ENCODE results near the gene FARP1.

FARP1 gene

GRCh38 chr13:98476106-98476505 lies 333.2 kb downstream of the FARP1 start:
- H3K36me3 ChIP-seq (ENCODE audit: control insufficient read depth in 1 of 2, insufficient read depth in 2 of 2, low read length in 2 of 2), result peaks cover 19 to 23% of the 10 kb centered on the region in 2 experiments
- H3K27me3 ChIP-seq (ENCODE audit: insufficient read depth, low read length), result no peaks in the 10 kb centered on the region
- no peak overlapping the region for H2BK5ac ChIP-seq (ENCODE audit: low read depth, low read length, poor library complexity)
- no peak overlapping the region for H2BK12ac ChIP-seq (ENCODE audit: low read length)
- no peak overlapping the region for H4K8ac ChIP-seq (ENCODE audit: low read depth, low read length)
- H3K4ac ChIP-seq (ENCODE audit: low read depth, low read length), result no peak overlapping the region
- peaks cover 17 to 24% of the 10 kb centered on the region in 2 experiments for H3K4me1 ChIP-seq (ENCODE audit: control insufficient read depth in 1 of 2, insufficient read depth in 2 of 2, low read length in 2 of 2)
- H4K12ac ChIP-seq (ENCODE audit: low read depth, low read length), result no peak overlapping the region
- peaks cover 6% of the 10 kb centered on the region for H3K79me1 ChIP-seq (ENCODE audit: low read length)
- H3K9me3 ChIP-seq (ENCODE audit: insufficient read depth, low read depth, low read length), result no peaks in the 10 kb centered on the region
- H3K14ac ChIP-seq (ENCODE audit: low read length), result no peak overlapping the region
- no peak for DNase-seq
- H3K9ac ChIP-seq (ENCODE audit: low read length), result no peak overlapping the region
- peaks cover 4% of the 10 kb centered on the region for H3K79me2 ChIP-seq (ENCODE audit: control insufficient read depth, insufficient read depth, low read length, poor library complexity)
- H2AFZ ChIP-seq (ENCODE audit: insufficient read depth, low read length, poor library complexity), result no peak overlapping the region
- no peak overlapping the region for H2BK120ac ChIP-seq (ENCODE audit: insufficient read depth, low read length, poor library complexity)
- H3K4me2 ChIP-seq (ENCODE audit: low read length), result no peak overlapping the region
- no peak overlapping the region for H2AK5ac ChIP-seq (ENCODE audit: low read length)
- H3K4me3 ChIP-seq (ENCODE audit: low read depth, low read length), result no peak overlapping the region
- H3K23ac ChIP-seq (ENCODE audit: low read length), result no peak overlapping the region
- H4K91ac ChIP-seq (ENCODE audit: low read depth, low read length), result no peak overlapping the region
- peak overlapping the region; percentile 45 for H3K27ac ChIP-seq (ENCODE audit: low read depth, low read length)
- no peak overlapping the region for H3K18ac ChIP-seq (ENCODE audit: low read length)
- WGBS (ENCODE audit: extremely low coverage, insufficient coverage, insufficient read length), result no CpG with 5 or more reads among the region's 5 CpGs

- H2AK5ac ChIP-seq (ENCODE audit: low read length), result peak overlapping the region; percentile 51
- H3K9me3 ChIP-seq (ENCODE audit: insufficient read depth, low read depth, low read length), result no peaks in the 10 kb centered on the region
- peak in 1 of 2 donors; percentile 13 for DNase-seq
- no peak overlapping the region for H4K12ac ChIP-seq (ENCODE audit: low read depth, low read length)
- H4K91ac ChIP-seq (ENCODE audit: low read depth, low read length), result peak overlapping the region; percentile 37
- peak overlapping the region; percentile 39 for H3K4me3 ChIP-seq (ENCODE audit: low read depth, low read length)
- H3K4me1 ChIP-seq (ENCODE audit: control insufficient read depth in 1 of 2, insufficient read depth in 2 of 2, low read length in 2 of 2), result peaks cover 17 to 26% of the 10 kb centered on the region in 2 experiments
- peak overlapping the region; percentile 13 for H3K18ac ChIP-seq (ENCODE audit: low read length)
- no peak overlapping the region for H3K23ac ChIP-seq (ENCODE audit: low read length)
- no peaks in the 10 kb centered on the region for H3K27me3 ChIP-seq (ENCODE audit: insufficient read depth, low read length)
- H3K14ac ChIP-seq (ENCODE audit: low read length), result no peak overlapping the region
- H4K8ac ChIP-seq (ENCODE audit: low read depth, low read length), result peak overlapping the region; percentile 43
- H3K4ac ChIP-seq (ENCODE audit: low read depth, low read length), result no peak overlapping the region
- H3K36me3 ChIP-seq (ENCODE audit: control insufficient read depth in 1 of 2, insufficient read depth in 2 of 2, low read length in 2 of 2), result peaks cover 19 to 23% of the 10 kb centered on the region in 2 experiments
- no CpG with 5 or more reads among the region's 13 CpGs for WGBS (ENCODE audit: extremely low coverage, insufficient coverage, insufficient read length)
- peak overlapping the region; percentile 45 for H3K27ac ChIP-seq (ENCODE audit: low read depth, low read length)
- no peak overlapping the region for H2BK12ac ChIP-seq (ENCODE audit: low read length)
- H2BK5ac ChIP-seq (ENCODE audit: low read depth, low read length, poor library complexity), result peak overlapping the region; percentile 21
- H3K79me1 ChIP-seq (ENCODE audit: low read length), result peaks cover 6% of the 10 kb centered on the region
- no peak overlapping the region for H3K9ac ChIP-seq (ENCODE audit: low read length)
- peaks cover 4% of the 10 kb centered on the region for H3K79me2 ChIP-seq (ENCODE audit: control insufficient read depth, insufficient read depth, low read length, poor library complexity)
- no peak overlapping the region for H2BK120ac ChIP-seq (ENCODE audit: insufficient read depth, low read length, poor library complexity)
- H3K4me2 ChIP-seq (ENCODE audit: low read length), result no peak overlapping the region
- peak overlapping the region; percentile 53 for H2AFZ ChIP-seq (ENCODE audit: insufficient read depth, low read length, poor library complexity)
Measured at GRCh38 chr13:98476538-98476966, 333.7 kb downstream of the FARP1 start.

GRCh38 chr13:98478189-98479129 lies 335.6 kb downstream of the FARP1 start:
- Histone ChIP-seq H3K27ac (ENCODE audit: low read depth, low read length) (no peak overlapping the region), H3K9ac (ENCODE audit: low read length) (no peak overlapping the region), H3K18ac (ENCODE audit: low read length) (peak overlapping the region; percentile 82), H2BK120ac (ENCODE audit: insufficient read depth, low read length, poor library complexity) (peak overlapping the region; percentile 47), H3K9me3 (ENCODE audit: insufficient read depth, low read depth, low read length) (no peaks in the 10 kb centered on the region), H3K4me2 (ENCODE audit: low read length) (no peak overlapping the region), H3K23ac (ENCODE audit: low read length) (peak overlapping the region; percentile 34), H4K91ac (ENCODE audit: low read depth, low read length) (peak overlapping the region; percentile 56), H3K79me2 (ENCODE audit: control insufficient read depth, insufficient read depth, low read length, poor library complexity) (peaks cover 7% of the 10 kb centered on the region), H3K4me3 (ENCODE audit: low read depth, low read length) (no peak overlapping the region), H3K36me3 (ENCODE audit: control insufficient read depth in 1 of 2, insufficient read depth in 2 of 2, low read length in 2 of 2) (peaks cover 10 to 11% of the 10 kb centered on the region in 2 experiments), H4K12ac (ENCODE audit: low read depth, low read length) (peak overlapping the region; percentile 58), H2BK5ac (ENCODE audit: low read depth, low read length, poor library complexity) (no peak overlapping the region), H3K4ac (ENCODE audit: low read depth, low read length) (peak overlapping the region; percentile 34), H2BK12ac (ENCODE audit: low read length) (peak overlapping the region; percentile 11), H3K14ac (ENCODE audit: low read length) (peak overlapping the region; percentile 28), H2AFZ (ENCODE audit: insufficient read depth, low read length, poor library complexity) (no peak overlapping the region), H3K27me3 (ENCODE audit: insufficient read depth, low read length) (no peaks in the 10 kb centered on the region), H3K4me1 (ENCODE audit: control insufficient read depth in 1 of 2, insufficient read depth in 2 of 2, low read length in 2 of 2) (peaks cover 30 to 35% of the 10 kb centered on the region in 2 experiments), H2AK5ac (ENCODE audit: low read length) (peak overlapping the region; percentile 72), H4K8ac (ENCODE audit: low read depth, low read length) (peak overlapping the region; percentile 47), H3K79me1 (ENCODE audit: low read length) (peaks cover 12% of the 10 kb centered on the region)
- DNase-seq, result no peak
- WGBS (ENCODE audit: extremely low coverage, insufficient coverage, insufficient read length), result no CpG with 5 or more reads among the region's 16 CpGs

- H3K4me1 ChIP-seq (ENCODE audit: control insufficient read depth in 1 of 2, insufficient read depth in 2 of 2, low read length in 2 of 2), result peaks cover 39 to 41% of the 10 kb centered on the region in 2 experiments
- no CpG with 5 or more reads among the region's 8 CpGs for WGBS (ENCODE audit: extremely low coverage, insufficient coverage, insufficient read length)
- no peak overlapping the region for H3K4me2 ChIP-seq (ENCODE audit: low read length)
- no peak overlapping the region for H2AFZ ChIP-seq (ENCODE audit: insufficient read depth, low read length, poor library complexity)
- no peak overlapping the region for H3K27ac ChIP-seq (ENCODE audit: low read depth, low read length)
- no peak overlapping the region for H4K91ac ChIP-seq (ENCODE audit: low read depth, low read length)
- H3K23ac ChIP-seq (ENCODE audit: low read length), result no peak overlapping the region
- no peak overlapping the region for H4K12ac ChIP-seq (ENCODE audit: low read depth, low read length)
- no peak overlapping the region for H2BK12ac ChIP-seq (ENCODE audit: low read length)
- H3K79me2 ChIP-seq (ENCODE audit: control insufficient read depth, insufficient read depth, low read length, poor library complexity), result peaks cover 7% of the 10 kb centered on the region
- peaks cover 5% of the 10 kb centered on the region in 2 experiments for H3K36me3 ChIP-seq (ENCODE audit: control insufficient read depth in 1 of 2, insufficient read depth in 2 of 2, low read length in 2 of 2)
- no peaks in the 10 kb centered on the region for H3K27me3 ChIP-seq (ENCODE audit: insufficient read depth, low read length)
- no peak overlapping the region for H2BK120ac ChIP-seq (ENCODE audit: insufficient read depth, low read length, poor library complexity)
- no peak overlapping the region for H3K4me3 ChIP-seq (ENCODE audit: low read depth, low read length)
- H3K9me3 ChIP-seq (ENCODE audit: insufficient read depth, low read depth, low read length), result no peaks in the 10 kb centered on the region
- no peak overlapping the region for H3K14ac ChIP-seq (ENCODE audit: low read length)
- H3K9ac ChIP-seq (ENCODE audit: low read length), result no peak overlapping the region
- no peak overlapping the region for H2BK5ac ChIP-seq (ENCODE audit: low read depth, low read length, poor library complexity)
- no peak overlapping the region for H3K18ac ChIP-seq (ENCODE audit: low read length)
- H2AK5ac ChIP-seq (ENCODE audit: low read length), result no peak overlapping the region
- DNase-seq, result no peak
- H4K8ac ChIP-seq (ENCODE audit: low read depth, low read length), result no peak overlapping the region
- H3K4ac ChIP-seq (ENCODE audit: low read depth, low read length), result no peak overlapping the region
- H3K79me1 ChIP-seq (ENCODE audit: low read length), result peaks cover 16% of the 10 kb centered on the region
Measured at GRCh38 chr13:98479496-98480003, 336.7 kb downstream of the FARP1 start.

All from trophoblast cell (in vitro differentiated cells and primary cell).